SU-DHL-6 (cell line): ENCODE measurements around the gene CSNK2A3.

Source experiments
- H2AFZ ChIP-seq: fragments of 200-600 bp; sonication (generic); 2 replicates; pipeline ENCODE4 v1.6.1; 2014; ENCODE audit warnings: low read depth, mild to moderate bottlenecking, moderate library complexity, mixed read lengths, antibody characterized with exemption, low read length; ENCODE audit not compliant: severe bottlenecking
- H3F3A ChIP-seq: fragments of 200-600 bp; shearing (Covaris generic); 2 replicates; pipeline ENCODE4 v1.6.0; 2016; ENCODE audit warnings: antibody characterized with exemption, mild to moderate bottlenecking; ENCODE audit not compliant: insufficient read depth
- H3K27ac ChIP-seq: fragments of 200-600 bp; sonication (generic); 2 replicates; pipeline ENCODE4 v1.5.1; 2016; ENCODE audit warnings: low read depth, mild to moderate bottlenecking, low read length, moderate library complexity, mixed read lengths
- H3K27me3 ChIP-seq: fragments of 200-600 bp; sonication (generic), shearing (Covaris generic); 2 replicates; pipeline ENCODE4 v1.6.0; 2014; ENCODE audit warnings: mild to moderate bottlenecking, low read length
- H3K36me3 ChIP-seq: fragments of 200-600 bp; sonication (generic); 2 replicates; pipeline ENCODE4 v1.6.1; 2014; ENCODE audit warnings: mild to moderate bottlenecking, low read length, mixed read lengths
- H3K4me2 ChIP-seq: fragments of 300-600, 200-600 bp; shearing (Covaris generic), sonication (generic); 2 replicates; pipeline ENCODE4 v1.6.0; 2014; ENCODE audit warnings: low read length, low read depth, mild to moderate bottlenecking; ENCODE audit not compliant: poor library complexity, severe bottlenecking
- H3K4me3 ChIP-seq: fragments of 200-600 bp; sonication (generic); 2 replicates; pipeline ENCODE4 v1.5.1; 2014; ENCODE audit warnings: antibody characterized with exemption, low read length, mild to moderate bottlenecking, mixed read lengths; ENCODE audit not compliant: insufficient read depth, poor library complexity, severe bottlenecking
- H3K79me2 ChIP-seq: fragments of 200-600 bp; sonication (generic); 2 replicates; pipeline ENCODE4 v1.6.1; 2014; ENCODE audit warnings: mild to moderate bottlenecking, low read length, moderate library complexity; ENCODE audit not compliant: insufficient read depth
- H3K9ac ChIP-seq: fragments of 200-600 bp; sonication (generic); 2 replicates; pipeline ENCODE4 v1.7.0; 2014; ENCODE audit warnings: mild to moderate bottlenecking, low read length
- H3K9me2 ChIP-seq: fragments of 200-600 bp; sonication (generic); replicated peaks from 2 replicates; pipeline ENCODE4 v1.6.1; 2014; ENCODE audit warnings: low read length; ENCODE audit not compliant: insufficient read depth
- H3K9me3 ChIP-seq: fragments of 200-600 bp; sonication (generic); 2 replicates; pipeline ENCODE4 v1.6.1; 2014; ENCODE audit warnings: low read length, mixed read lengths; ENCODE audit not compliant: insufficient read depth
- H4K20me1 ChIP-seq: fragments of 200-600 bp; sonication (generic); 2 replicates; pipeline ENCODE4 v1.6.1; 2014; ENCODE audit warnings: low read depth, mild to moderate bottlenecking, antibody characterized with exemption, low read length, moderate library complexity, mixed read lengths
- CTCF ChIP-seq: fragments of 200-600 bp; sonication (generic); IDR thresholded peaks from one replicate; pipeline ENCODE4 v1.5.1; 2017; ENCODE audit warnings: antibody characterized with exemption, mild to moderate bottlenecking, low read length, moderate library complexity; ENCODE audit not compliant: insufficient read depth, poor library complexity, severe bottlenecking
- EZH2phosphoT487 ChIP-seq: fragments of 200-600 bp; sonication (generic), shearing (Covaris generic); conservative IDR thresholded peaks from 2 replicates; pipeline ENCODE4 v1.6.1; 2018; ENCODE audit warnings: mild to moderate bottlenecking, antibody characterized with exemption, low read length, moderate library complexity, mixed read lengths

CSNK2A3 gene

GRCh38 chr11:11374358-11375148 is 21.5 kb upstream of the CSNK2A3 start:
- no peak overlapping the region for H3K4me3 ChIP-seq
- no peaks in the 10 kb centered on the region for H3F3A ChIP-seq
- no peaks in the 10 kb centered on the region for H3K36me3 ChIP-seq
- no peak overlapping the region for H3K4me2 ChIP-seq
- no peak overlapping the region for H3K9ac ChIP-seq
- no peaks in the 10 kb centered on the region for H3K9me2 ChIP-seq
- H2AFZ ChIP-seq = no peak overlapping the region
- no peaks in the 10 kb centered on the region for H3K79me2 ChIP-seq
- no peaks in the 10 kb centered on the region for H3K27me3 ChIP-seq
- H3K27ac ChIP-seq = no peak overlapping the region
- TF ChIP-seq EZH2phosphoT487 (no peak), CTCF (no peak)
- H4K20me1 ChIP-seq = no peaks in the 10 kb centered on the region
- no peaks in the 10 kb centered on the region for H3K9me3 ChIP-seq

GRCh38 chr11:11373934-11374333 is 20.9 kb upstream of the CSNK2A3 start:
- Histone ChIP-seq H3K79me2 (no peaks in the 10 kb centered on the region), H2AFZ (no peak overlapping the region), H3K4me2 (no peak overlapping the region), H3K9me2 (no peaks in the 10 kb centered on the region), H3F3A (no peaks in the 10 kb centered on the region), H3K9ac (no peak overlapping the region), H3K4me3 (no peak overlapping the region), H3K9me3 (no peaks in the 10 kb centered on the region), H3K27ac (no peak overlapping the region), H4K20me1 (no peaks in the 10 kb centered on the region), H3K27me3 (no peaks in the 10 kb centered on the region), H3K36me3 (no peaks in the 10 kb centered on the region)
- TF ChIP-seq CTCF (no peak), EZH2phosphoT487 (no peak)

GRCh38 chr11:11372461-11372860 is 19.4 kb upstream of the CSNK2A3 start:
- Histone ChIP-seq H3K27me3 (no peaks in the 10 kb centered on the region), H3K36me3 (no peaks in the 10 kb centered on the region), H3K9me2 (no peaks in the 10 kb centered on the region), H2AFZ (no peak overlapping the region), H3K4me2 (no peak overlapping the region), H3F3A (no peaks in the 10 kb centered on the region), H3K4me3 (no peak overlapping the region), H3K9ac (no peak overlapping the region), H3K9me3 (no peaks in the 10 kb centered on the region), H3K27ac (no peak overlapping the region), H3K79me2 (no peaks in the 10 kb centered on the region), H4K20me1 (no peaks in the 10 kb centered on the region)
- TF ChIP-seq EZH2phosphoT487 (no peak), CTCF (no peak)
